Esophagus (tissue), 2 donors: ENCODE data around the gene PTMA. TPM values are rescaled to one million over a fixed set of nuclear protein-coding genes. Genes with fewer than 3 reads are reported as not detected.

ENCODE experiments used
- H3K27ac ChIP-seq, 2 donors: one replicate each; pipeline ENCODE4 v1.5.1; 2013; ENCODE audit warnings: low read depth in 2 of 2, mild to moderate bottlenecking in 2 of 2, inconsistent platforms in 1 of 2, low read length in 1 of 2, moderate library complexity in 1 of 2
- H3K27me3 ChIP-seq, 2 donors: one replicate each; pipeline ENCODE4 v1.6.1; 2013; ENCODE audit warnings: low read length in 2 of 2, control low read depth in 1 of 2, mild to moderate bottlenecking in 1 of 2; ENCODE audit not compliant: insufficient read depth in 2 of 2, control insufficient read depth in 1 of 2
- H3K36me3 ChIP-seq, 2 donors: one replicate each; pipeline ENCODE4 v1.6.1; 2013; ENCODE audit warnings: low read length in 1 of 2; ENCODE audit not compliant: control insufficient read depth in 2 of 2, insufficient read depth in 2 of 2
- H3K4me1 ChIP-seq, 2 donors: one replicate each; pipeline ENCODE4 v1.6.1; 2013; ENCODE audit warnings: low read length in 1 of 2; ENCODE audit not compliant: control insufficient read depth in 2 of 2, insufficient read depth in 2 of 2
- H3K4me3 ChIP-seq, 2 donors: one replicate each; pipeline ENCODE4 v1.5.1; 2013; ENCODE audit warnings: low read length in 2 of 2, mild to moderate bottlenecking in 2 of 2, low read depth in 1 of 2, moderate library complexity in 1 of 2
- H3K9me3 ChIP-seq, 2 donors: one replicate each; pipeline ENCODE4 v1.6.1; 2013; ENCODE audit warnings: mild to moderate bottlenecking in 2 of 2, low read depth in 1 of 2, low read length in 1 of 2, moderate library complexity in 1 of 2; ENCODE audit not compliant: control insufficient read depth in 2 of 2, insufficient read depth in 1 of 2
- WGBS, 2 donors: extraction: QIAGEN DNeasy Blood & Tissue Kit; methylation state at CpG; one replicate each; pipeline ENCODE4 v1.1.7; 2013; 5-methylcytosine and 5-hydroxymethylcytosine counted together
- polyA plus RNA-seq, 2 donors: library from polyadenylated mRNA; stranded (reverse); fragments of 200-250 nt; gene quantifications; one replicate each; pipeline ENCODE4 v1.2.3, GENCODE V29; 2013
- donor health status: healthy with polysubstance abuse.
- donor health status: Bipolar disorder and iron deficiency.

PTMA gene
- polyA plus RNA-seq, 2 donors = 1,139 to 1,606 TPM

GRCh38 chr2:231665245-231666170 is 42.8 kb upstream of the PTMA start:
- 68 to 76% methylated on average over 20 of the region's 20 CpGs for WGBS, 2 donors
- Histone ChIP-seq H3K27me3 (no peaks in the 10 kb centered on the region), H3K9me3 (no peaks in the 10 kb centered on the region), H3K4me1 (peaks cover 3 to 24% of the 10 kb centered on the region in 2 donors), H3K4me3 (peak overlapping the region in 1 of 2 donors; percentile 28), H3K36me3 (no peaks in the 10 kb centered on the region), H3K27ac (peak overlapping the region; percentile 95)

- Histone ChIP-seq H3K27ac (peak overlapping the region; percentile 95), H3K4me3 (peak overlapping the region; percentile 27 to 28), H3K27me3 (no peaks in the 10 kb centered on the region), H3K9me3 (no peaks in the 10 kb centered on the region), H3K36me3 (no peaks in the 10 kb centered on the region), H3K4me1 (peaks cover 7 to 27% of the 10 kb centered on the region in 2 donors)
- 10 to 13% methylated on average over 29 to 32 of the region's 32 CpGs for whole genome bisulfite sequencing, 2 donors
Measured at GRCh38 chr2:231666171-231667095, 41.9 kb upstream of the PTMA start.

DNA sequence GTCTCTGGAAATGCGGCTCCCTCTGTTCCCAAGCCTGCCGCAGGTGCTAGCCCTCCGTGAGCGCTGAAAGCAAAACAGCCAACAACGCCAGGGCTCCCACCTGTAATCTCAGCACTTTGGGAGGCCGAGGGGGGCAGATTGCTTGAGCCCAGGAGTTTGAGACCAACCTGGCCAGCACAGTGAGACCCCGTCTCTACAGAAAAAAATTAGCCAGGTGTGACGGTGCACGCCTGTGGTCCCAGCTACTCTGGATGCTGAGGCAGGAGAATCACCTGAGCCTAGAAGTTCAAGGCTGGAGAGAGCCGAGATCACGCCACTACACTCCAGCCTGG is 41.3 kb upstream of the PTMA start:
- WGBS, 2 donors = 29 to 43% methylated on average over 11 of the region's 11 CpGs
- H3K4me1 ChIP-seq = peaks cover 9 to 31% of the 10 kb centered on the region in 2 donors
- H3K36me3 ChIP-seq = no peaks in the 10 kb centered on the region
- peak overlapping the region; percentile 95 for H3K27ac ChIP-seq
- H3K9me3 ChIP-seq = no peaks in the 10 kb centered on the region
- H3K4me3 ChIP-seq = peak overlapping the region in 1 of 2 donors; percentile 27
- no peaks in the 10 kb centered on the region for H3K27me3 ChIP-seq

DNA sequence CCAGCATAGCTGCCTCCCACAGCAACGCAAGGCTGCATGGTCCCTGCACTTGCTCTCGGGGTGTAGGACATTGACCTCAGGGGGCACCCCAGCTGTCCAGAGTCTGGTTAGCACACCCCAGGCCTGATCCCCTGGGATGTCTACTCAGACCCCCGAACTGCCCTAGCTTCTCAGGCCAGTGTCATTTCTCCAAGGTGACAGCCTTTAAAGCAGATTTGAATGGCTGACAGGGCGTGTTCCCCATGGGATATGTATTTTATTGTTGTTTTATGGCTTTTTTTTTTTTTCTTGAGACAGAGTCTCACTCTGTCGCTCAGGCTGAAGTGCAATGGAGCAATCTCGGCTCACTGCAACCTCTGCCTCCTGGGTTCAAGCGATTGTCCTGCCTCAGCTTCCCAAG is 40.8 kb upstream of the PTMA start:
- no peaks in the 10 kb centered on the region for H3K9me3 ChIP-seq
- H3K4me1 ChIP-seq = peaks cover 9 to 32% of the 10 kb centered on the region in 2 donors
- no peaks in the 10 kb centered on the region for H3K36me3 ChIP-seq
- H3K27ac ChIP-seq = peak overlapping the region; percentile 95
- no peak overlapping the region for H3K4me3 ChIP-seq
- no peaks in the 10 kb centered on the region for H3K27me3 ChIP-seq
- WGBS, 2 donors = 77 to 78% methylated on average over 7 of the region's 7 CpGs

GRCh38 chr2:231668981-231669380 is 39.3 kb upstream of the PTMA start:
- Histone ChIP-seq H3K9me3 (no peaks in the 10 kb centered on the region), H3K4me1 (peaks cover 10 to 31% of the 10 kb centered on the region in 2 donors), H3K27ac (no peak overlapping the region), H3K4me3 (no peak overlapping the region), H3K36me3 (no peaks in the 10 kb centered on the region), H3K27me3 (no peaks in the 10 kb centered on the region)
- WGBS, 2 donors = 96 to 99% methylated on average over 2 of the region's 2 CpGs

- 62 to 63% methylated on average over 16 to 17 of the region's 17 CpGs for WGBS, 2 donors
- H3K27me3 ChIP-seq = no peaks in the 10 kb centered on the region
- no peaks in the 10 kb centered on the region for H3K9me3 ChIP-seq
- H3K36me3 ChIP-seq = no peaks in the 10 kb centered on the region
- peaks cover 12 to 24% of the 10 kb centered on the region in 2 donors for H3K4me1 ChIP-seq
- H3K27ac ChIP-seq = peak overlapping the region; percentile 62 to 83
- H3K4me3 ChIP-seq = no peak overlapping the region
Measured at GRCh38 chr2:231671270-231672050, 36.9 kb upstream of the PTMA start.

DNA sequence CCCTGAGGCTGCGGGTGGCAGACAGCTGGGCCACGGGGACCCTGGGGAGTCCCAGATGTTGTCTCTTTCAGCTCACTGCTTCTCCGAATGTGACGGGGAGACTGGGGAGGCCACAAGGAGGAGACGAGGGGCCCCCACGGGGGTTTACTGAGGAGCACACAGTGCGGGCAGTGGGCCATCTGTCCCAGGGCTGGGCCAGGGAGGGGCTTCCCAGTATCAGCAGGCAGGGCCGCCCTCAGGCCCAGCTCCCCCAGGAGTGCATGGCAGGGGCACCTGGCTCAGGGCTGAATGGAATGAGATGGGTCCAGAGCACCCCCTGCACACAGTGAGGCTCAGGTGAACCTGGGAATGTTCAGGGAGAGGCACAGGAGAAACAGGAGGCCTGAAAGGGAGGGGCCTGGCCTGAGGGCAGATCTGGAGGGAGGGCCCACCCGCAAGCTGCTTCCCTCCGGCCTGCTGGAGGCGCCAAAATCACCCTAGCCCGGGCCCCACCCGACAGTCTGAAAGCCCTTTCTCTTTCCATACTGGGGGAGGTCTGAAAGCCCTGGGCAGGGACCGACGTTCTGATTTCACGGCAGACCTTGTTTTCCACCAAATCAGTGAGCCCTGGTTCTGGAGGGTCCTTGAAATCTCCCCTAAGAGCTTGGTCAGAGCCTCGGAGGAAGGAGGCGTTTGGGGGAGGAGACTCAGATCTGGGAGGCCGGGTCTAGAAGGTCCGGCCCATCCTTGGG is 35.5 kb upstream of the PTMA start:
- Histone ChIP-seq H3K36me3 (no peaks in the 10 kb centered on the region), H3K27ac (peak overlapping the region; percentile 83 to 92), H3K27me3 (no peaks in the 10 kb centered on the region), H3K4me1 (peaks cover 12 to 18% of the 10 kb centered on the region in 2 donors), H3K4me3 (no peak overlapping the region), H3K9me3 (no peaks in the 10 kb centered on the region)
- 37 to 46% methylated on average over 20 of the region's 20 CpGs for WGBS, 2 donors

- Histone ChIP-seq H3K27me3 (no peaks in the 10 kb centered on the region), H3K9me3 (no peaks in the 10 kb centered on the region), H3K27ac (peak overlapping the region; percentile 83 to 92), H3K36me3 (no peaks in the 10 kb centered on the region), H3K4me3 (no peak overlapping the region), H3K4me1 (peaks cover 12 to 18% of the 10 kb centered on the region in 2 donors)
- 58 to 71% methylated on average over 5 to 6 of the region's 6 CpGs for WGBS, 2 donors
Measured at GRCh38 chr2:231673348-231673770, 35.0 kb upstream of the PTMA start.
